GM19463 (cell line): ENCODE results near the gene RELA.
"Not testable (repeated sequence)": the region's sequence is repeated elsewhere in the genome, so short reads cannot be mapped to it uniquely, and the experiment has no call there.

Source experiments
- ATAC-seq: cut with Tn5 transposase; IDR thresholded peaks from one replicate; pipeline ENCODE4 v1.9.1; 2021; ENCODE audit warnings: mild to moderate bottlenecking, moderate library complexity; ENCODE audit not compliant: unreplicated experiment

RELA gene

GRCh38 chr11:65672180-65672860, 9.6 kb upstream of the RELA start:
- no peak for ATAC-seq

DNA sequence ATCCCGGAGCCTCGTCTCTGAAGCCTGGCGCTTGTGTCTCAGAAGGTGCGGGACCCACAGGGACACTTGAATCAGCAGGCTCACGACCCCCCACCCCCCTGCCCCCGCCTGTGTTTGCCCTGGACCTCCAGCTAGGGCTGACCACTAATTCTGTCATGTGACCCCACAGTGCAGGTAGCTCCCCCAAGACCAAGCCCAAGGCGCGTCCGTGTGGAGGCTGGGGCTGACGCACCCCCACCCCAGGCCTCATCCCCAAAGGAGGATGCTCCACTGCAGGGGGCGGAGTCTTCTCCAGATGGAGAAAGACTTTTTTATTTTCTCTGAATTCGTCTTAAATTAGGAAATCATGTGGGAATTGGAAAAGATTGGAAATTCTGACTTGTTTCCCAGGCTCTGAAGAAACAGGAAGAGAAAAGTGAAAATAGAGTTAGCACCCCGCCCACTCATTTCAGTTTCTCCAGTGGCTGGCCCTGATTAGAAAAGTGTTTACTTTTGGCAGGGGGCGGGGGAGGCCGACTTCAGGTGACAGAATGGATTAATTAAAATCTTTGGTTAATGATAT, 1.0 kb upstream of the RELA start:
- peak; percentile 9 for ATAC-seq

GRCh38 chr11:65662247-65662798, 393 bp downstream of the RELA start:
- ATAC-seq, result peak; percentile 16

GRCh38 chr11:65661599-65662246, 993 bp downstream of the RELA start:
- no peak for ATAC-seq

DNA sequence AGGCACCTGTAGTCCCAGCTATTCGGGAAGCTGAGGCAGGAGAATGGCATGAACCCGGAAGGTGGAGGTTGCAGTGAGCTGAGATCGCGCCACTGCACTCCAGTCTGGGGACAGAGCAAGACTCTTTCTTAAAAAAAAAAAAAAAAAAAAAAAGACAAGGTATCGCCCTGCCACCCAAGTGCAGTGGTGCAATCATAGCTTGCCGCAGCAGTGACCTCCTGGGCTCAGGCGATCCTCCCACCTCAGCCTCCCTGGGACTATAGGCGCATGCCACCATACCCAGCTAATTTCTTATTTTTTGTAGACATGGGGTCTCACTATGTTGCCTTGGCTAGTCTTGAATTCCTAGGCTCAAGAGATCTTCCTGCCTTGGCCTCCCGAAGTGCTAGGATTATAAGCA, 1.8 kb downstream of the RELA start:
- ATAC-seq, result not testable (repeated sequence)

DNA sequence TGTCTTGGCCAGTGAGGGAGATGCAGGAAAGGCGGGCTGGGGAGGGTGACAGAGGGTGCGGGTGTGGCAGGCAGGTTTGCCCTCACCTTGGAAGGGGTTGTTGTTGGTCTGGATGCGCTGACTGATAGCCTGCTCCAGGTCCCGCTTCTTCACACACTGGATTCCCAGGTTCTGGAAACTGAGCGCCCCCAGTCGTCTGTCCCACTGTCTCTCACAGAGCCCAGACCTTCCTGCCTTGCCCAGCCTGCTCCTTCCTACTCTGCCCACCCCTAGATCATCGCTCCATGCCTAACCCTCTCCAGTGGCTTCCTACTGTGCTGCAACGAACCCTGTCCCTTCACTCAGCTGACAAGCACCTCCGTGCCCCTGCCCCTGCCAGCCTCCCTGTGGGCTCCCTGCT, 2.7 kb downstream of the RELA start:
- ATAC-seq, result no peak

DNA sequence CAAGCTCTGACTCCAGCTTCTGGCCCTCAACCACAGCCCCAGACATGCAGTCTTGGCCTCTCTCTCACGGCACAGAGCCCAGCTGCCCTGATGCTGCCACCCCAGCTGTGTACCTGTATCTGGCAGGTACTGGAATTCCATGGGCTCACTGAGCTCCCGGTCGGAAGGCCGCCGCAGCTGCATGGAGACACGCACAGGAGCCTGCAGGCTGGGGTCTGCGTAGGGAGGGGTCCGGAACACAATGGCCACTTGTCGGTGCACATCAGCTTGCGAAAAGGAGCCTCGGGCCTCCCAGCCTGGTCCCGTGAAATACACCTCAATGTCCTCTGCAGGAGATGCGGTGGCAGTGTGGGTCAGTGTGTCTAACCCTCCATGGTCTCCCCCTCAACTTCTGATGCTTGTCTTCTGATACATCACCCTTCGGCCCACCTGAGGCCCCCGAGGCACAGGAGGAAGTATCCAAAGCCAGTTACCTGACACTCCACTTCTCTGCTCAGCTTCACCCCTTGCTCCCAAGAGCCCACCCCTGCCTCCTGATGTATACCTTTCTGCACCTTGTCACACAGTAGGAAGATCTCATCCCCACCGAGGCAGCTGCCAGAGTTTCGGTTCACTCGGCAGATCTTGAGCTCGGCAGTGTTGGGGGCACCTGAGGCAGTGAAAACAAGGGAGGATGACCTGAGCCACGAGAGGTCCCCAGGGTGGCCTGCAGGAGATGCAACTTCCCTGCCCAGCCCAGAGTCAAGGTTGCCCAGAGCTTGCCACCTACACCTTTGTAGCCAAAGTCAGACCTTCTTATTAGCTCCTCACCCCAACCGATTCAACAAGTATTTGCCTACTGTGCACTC, 4.3 kb downstream of the RELA start:
- ATAC-seq, result no peak

GRCh38 chr11:65657426-65657825, 5.3 kb downstream of the RELA start:
- ATAC-seq, result no peak

- no peak for ATAC-seq
Observed at GRCh38 chr11:65655570-65656332, 7.0 kb downstream of the RELA start.

- ATAC-seq, result no peak
Observed at GRCh38 chr11:65654375-65655349, 8.1 kb downstream of the RELA start.

DNA sequence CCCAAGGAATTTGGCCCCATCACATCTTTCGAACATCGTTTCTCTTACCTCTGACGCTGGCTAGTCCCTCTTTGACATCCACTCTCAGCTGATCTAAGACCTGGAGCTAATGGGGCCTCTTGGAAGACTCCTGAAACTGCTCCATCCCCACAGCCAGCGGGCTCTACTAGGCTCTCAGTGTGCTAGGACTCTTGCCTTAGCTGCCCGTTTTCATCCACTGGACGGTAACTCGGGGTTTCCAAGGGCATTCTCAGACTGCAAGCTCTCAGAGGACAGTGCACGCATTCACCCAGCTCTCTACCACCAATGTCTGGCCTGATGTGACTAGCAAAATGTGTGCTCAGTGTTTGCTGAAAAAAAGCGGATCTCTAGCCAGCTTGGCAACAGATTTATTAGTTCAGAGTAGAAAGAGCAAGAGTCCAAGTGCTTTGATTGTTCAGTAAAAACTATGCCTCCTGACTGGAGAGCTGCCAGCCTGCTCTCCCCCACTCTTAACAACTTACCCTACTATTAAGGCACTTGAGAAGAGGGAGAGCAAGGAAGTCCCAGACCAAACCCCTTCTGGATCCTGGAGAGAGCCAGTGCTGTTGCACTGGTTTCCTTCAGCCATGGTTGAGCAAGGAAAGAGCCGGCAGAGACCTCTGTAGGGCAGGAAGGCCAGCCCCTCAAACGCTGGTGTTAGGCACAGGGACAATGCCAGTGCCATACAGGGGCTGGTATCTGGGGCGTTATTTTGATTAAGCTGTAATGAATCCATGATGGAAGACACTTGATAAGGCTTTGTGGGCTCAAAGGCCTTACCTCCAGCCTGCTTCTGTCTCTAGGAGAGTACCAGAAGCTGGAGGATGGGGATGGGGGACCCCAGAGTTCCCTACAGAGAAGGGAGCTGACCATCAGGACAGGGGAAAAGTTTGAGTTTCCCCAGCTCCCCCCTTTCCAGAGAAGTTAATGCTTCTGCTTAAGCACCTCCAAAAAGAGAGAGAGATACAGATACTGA, 9.2 kb downstream of the RELA start:
- no peak for ATAC-seq

GRCh38 chr11:65652511-65653228, 10.0 kb downstream of the RELA start:
- ATAC-seq, result peak; percentile 84

- no peak for ATAC-seq
Observed at GRCh38 chr11:65651589-65652510, 10.9 kb downstream of the RELA start.

DNA sequence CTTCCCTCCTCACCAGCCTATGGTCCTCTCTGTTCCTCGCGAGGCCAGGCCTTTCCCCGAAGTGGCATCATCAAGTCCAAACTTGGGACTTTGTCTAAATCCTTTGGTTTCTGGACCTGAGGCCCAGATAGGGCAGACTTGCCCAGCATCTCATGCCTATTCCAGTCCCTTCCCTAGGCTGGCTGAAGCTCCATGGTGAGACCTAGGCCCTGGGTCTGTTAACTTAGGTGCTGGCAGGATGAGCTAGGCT, 11.5 kb downstream of the RELA start:
- no peak for ATAC-seq

- no peak for ATAC-seq
Observed at GRCh38 chr11:65650547-65651338, 12.0 kb downstream of the RELA start.
